H9 (cell line): ENCODE results near the gene IL3. TPM values are rescaled to one million over a fixed set of nuclear protein-coding genes. Genes with fewer than 3 reads are reported as not detected.

Experiments used
- DNase-seq: peaks from one replicate; pipeline ENCODE4 v3.0.0-alpha.2; 2017
- H2AFZ ChIP-seq: one replicate; pipeline ENCODE4 v1.6.1; 2013; ENCODE audit warnings: mild to moderate bottlenecking, low read length, control low read depth, moderate library complexity
- H2AK5ac ChIP-seq: 2 replicates; pipeline ENCODE4 v1.6.1; 2013; ENCODE audit warnings: low read length, control low read depth, mixed read lengths; ENCODE audit not compliant: insufficient read length
- H2BK120ac ChIP-seq: one replicate; pipeline ENCODE4 v1.6.1; 2013; ENCODE audit warnings: low read depth, mild to moderate bottlenecking, low read length, control low read depth, inconsistent platforms; ENCODE audit not compliant: poor library complexity, severe bottlenecking
- H2BK12ac ChIP-seq: 2 replicates; pipeline ENCODE4 v1.6.1; 2013; ENCODE audit warnings: low read length, control low read depth, mixed read lengths, low read depth; ENCODE audit not compliant: insufficient read length
- H2BK15ac ChIP-seq: 2 replicates; pipeline ENCODE4 v1.6.1; 2013; ENCODE audit warnings: low read depth, low read length, control low read depth
- H2BK20ac ChIP-seq: one replicate; pipeline ENCODE4 v1.6.1; 2013; ENCODE audit warnings: low read depth, mild to moderate bottlenecking, low read length, control low read depth, inconsistent platforms; ENCODE audit not compliant: poor library complexity, severe bottlenecking
- H2BK5ac ChIP-seq: 2 replicates; pipeline ENCODE4 v1.6.1; 2013; ENCODE audit warnings: low read length, control low read depth, mixed read lengths; ENCODE audit not compliant: insufficient read length
- H3K14ac ChIP-seq: 2 replicates; pipeline ENCODE4 v1.6.1; 2013; ENCODE audit warnings: low read length, control low read depth; ENCODE audit not compliant: insufficient read depth
- H3K18ac ChIP-seq: 2 replicates; pipeline ENCODE4 v1.6.1; 2013; ENCODE audit warnings: low read depth, mild to moderate bottlenecking, mixed read lengths, low read length, control low read depth; ENCODE audit not compliant: insufficient read length
- H3K23ac ChIP-seq: 2 replicates; pipeline ENCODE4 v1.6.1; 2013; ENCODE audit warnings: low read length, control low read depth, mixed read lengths, low read depth; ENCODE audit not compliant: insufficient read length
- H3K23me2 ChIP-seq: 2 replicates; pipeline ENCODE4 v1.6.1; 2013; ENCODE audit warnings: low read depth, mild to moderate bottlenecking, mixed read lengths, low read length, control low read depth; ENCODE audit not compliant: insufficient read length, poor library complexity, severe bottlenecking
- H3K27ac ChIP-seq: 2 replicates; pipeline ENCODE4 v1.5.1; 2013; ENCODE audit warnings: low read length, control low read depth, mixed read lengths, low read depth; ENCODE audit not compliant: insufficient read length
- H3K27me3 ChIP-seq: 2 replicates; pipeline ENCODE4 v1.6.1; 2013; ENCODE audit warnings: low read length, control low read depth, inconsistent platforms; ENCODE audit not compliant: insufficient read depth
- H3K4ac ChIP-seq: 2 replicates; pipeline ENCODE4 v1.6.1; 2013; ENCODE audit warnings: low read depth, mild to moderate bottlenecking, control low read depth, inconsistent platforms, low read length, moderate library complexity
- H3K4me1 ChIP-seq: 2 replicates; pipeline ENCODE4 v1.6.1; 2013; ENCODE audit warnings: low read length, control low read depth, inconsistent platforms; ENCODE audit not compliant: insufficient read depth
- H3K4me2 ChIP-seq: 2 replicates; pipeline ENCODE4 v1.6.1; 2013; ENCODE audit warnings: low read length, control low read depth, mixed read lengths; ENCODE audit not compliant: insufficient read length, insufficient read depth
- H3K56ac ChIP-seq: 2 replicates; pipeline ENCODE4 v1.6.1; 2013; ENCODE audit warnings: low read depth, mild to moderate bottlenecking, mixed read lengths, low read length, control low read depth; ENCODE audit not compliant: insufficient read length
- H3K79me1 ChIP-seq: 2 replicates; pipeline ENCODE4 v1.6.1; 2013; ENCODE audit warnings: low read depth, mild to moderate bottlenecking, moderate library complexity, low read length, control low read depth, inconsistent platforms; ENCODE audit not compliant: insufficient read depth, poor library complexity, severe bottlenecking
- H3K79me2 ChIP-seq: 2 replicates; pipeline ENCODE4 v1.6.1; 2013; ENCODE audit warnings: low read length, control low read depth, inconsistent platforms; ENCODE audit not compliant: insufficient read depth
- H3K9ac ChIP-seq: 2 replicates; pipeline ENCODE4 v1.6.1; 2013; ENCODE audit warnings: low read length, control low read depth, mixed read lengths; ENCODE audit not compliant: insufficient read length; ENCODE audit errors: extremely low read depth
- H3K9me3 ChIP-seq: one replicate; pipeline ENCODE4 v1.6.1; 2013; ENCODE audit warnings: low read depth, low read length, inconsistent platforms; ENCODE audit not compliant: control insufficient read depth
- H3T11ph ChIP-seq: one replicate; pipeline ENCODE4 v1.6.1; 2013; ENCODE audit warnings: mild to moderate bottlenecking, low read length, control low read depth, inconsistent platforms
- H4K20me1 ChIP-seq: one replicate; pipeline ENCODE4 v1.6.1; 2013; ENCODE audit not compliant: control insufficient read depth, insufficient read length, insufficient read depth
- H4K5ac ChIP-seq: 2 replicates; pipeline ENCODE4 v1.6.1; 2013; ENCODE audit warnings: low read depth, mild to moderate bottlenecking, mixed read lengths, low read length, control low read depth; ENCODE audit not compliant: insufficient read length
- H4K8ac ChIP-seq: replicated peaks from 2 replicates; pipeline ENCODE4 v1.6.1; 2013; ENCODE audit warnings: low read length, control low read depth, mixed read lengths, low read depth; ENCODE audit not compliant: insufficient read length
- H4K91ac ChIP-seq: 2 replicates; pipeline ENCODE4 v1.6.1; 2013; ENCODE audit warnings: low read depth, mild to moderate bottlenecking, moderate library complexity, mixed read lengths, low read length, control low read depth; ENCODE audit not compliant: insufficient read length
- H3K27ac Mint-ChIP-seq, 3 experiments: 2 replicates in 2 of 3; 3 replicates in 1 of 3; pipeline ENCODE4 v1.8.0; 2020 to 2021; ENCODE audit warnings: mixed read lengths in 3 of 3, mild to moderate bottlenecking in 1 of 3, moderate library complexity in 1 of 3
- H3K27me3 Mint-ChIP-seq: 2 replicates; pipeline ENCODE4 v1.8.0; 2021; ENCODE audit warnings: low read depth, mild to moderate bottlenecking, moderate library complexity, mixed read lengths
- H3K36me3 Mint-ChIP-seq, 3 experiments: 2 replicates in 2 of 3; 3 replicates in 1 of 3; pipeline ENCODE4 v1.8.0; 2020 to 2021; ENCODE audit warnings: low read depth in 3 of 3, mixed read lengths in 3 of 3; ENCODE audit not compliant: insufficient read depth in 1 of 3
- H3K4me1 Mint-ChIP-seq, 2 experiments: 2 replicates each; pipeline ENCODE4 v1.8.0; 2020; ENCODE audit warnings: mixed read lengths in 2 of 2
- H3K4me3 Mint-ChIP-seq, 2 experiments: 2 replicates in 1 of 2; 3 replicates in 1 of 2; pipeline ENCODE4 v1.8.0; 2020 to 2021; ENCODE audit warnings: mild to moderate bottlenecking in 2 of 2, mixed read lengths in 2 of 2, moderate library complexity in 1 of 2
- H3K9me3 Mint-ChIP-seq, 2 experiments: 2 replicates in 1 of 2; 3 replicates in 1 of 2; pipeline ENCODE4 v1.8.0; 2020; ENCODE audit warnings: mild to moderate bottlenecking in 2 of 2, mixed read lengths in 2 of 2, moderate library complexity in 1 of 2
- WGBS: extraction: QIAGEN DNeasy Blood & Tissue Kit; methylation state at CpG from one replicate; pipeline ENCODE4 v1.1.7; 2013; ENCODE audit warnings: missing lambda C conversion rate, low lambda C conversion rate, mixed read lengths; ENCODE audit not compliant: insufficient read length; ENCODE audit errors: extremely low coverage; 5-methylcytosine and 5-hydroxymethylcytosine counted together
- total RNA-seq: library from RNA; stranded (reverse); gene quantifications from 2 replicates; pipeline ENCODE4 v1.2.1, GENCODE V29; 2021
- TF ChIP-seq, protein P1 (sequence below): fragments of 200-600 bp; sonication (generic); conservative IDR thresholded peaks from 3 replicates; pipeline ENCODE4 v1.8.0; 2021; ENCODE audit warnings: antibody characterized with exemption, mild to moderate bottlenecking

Gene IL3
- total RNA-seq, 1 experiment from 2014 or later, result not detected

- Histone ChIP-seq H3K18ac (no peak overlapping the region), H3K27me3 (no peaks in the 10 kb centered on the region), H3K56ac (no peak overlapping the region), H3K14ac (no peak overlapping the region), H3K79me2 (no peaks in the 10 kb centered on the region), H3K23me2 (no peaks in the 10 kb centered on the region), H2BK12ac (no peak overlapping the region), H4K20me1 (no peaks in the 10 kb centered on the region), H2BK120ac (no peak overlapping the region), H2AFZ (no peak overlapping the region), H3K23ac (no peak overlapping the region), H3T11ph (no peak overlapping the region), H3K4me1 (no peaks in the 10 kb centered on the region), H3K9ac (no peak overlapping the region), H3K79me1 (no peaks in the 10 kb centered on the region), H2BK5ac (no peak overlapping the region), H3K4me2 (no peak overlapping the region), H4K8ac (no peak overlapping the region), H3K27ac (no peak overlapping the region), H2AK5ac (no peak overlapping the region), H4K91ac (no peak overlapping the region), H2BK20ac (no peak overlapping the region), H3K4ac (no peak overlapping the region), H4K5ac (no peak overlapping the region), H2BK15ac (no peak overlapping the region), H3K9me3 (no peaks in the 10 kb centered on the region)
- TF ChIP-seq, protein P1, sequence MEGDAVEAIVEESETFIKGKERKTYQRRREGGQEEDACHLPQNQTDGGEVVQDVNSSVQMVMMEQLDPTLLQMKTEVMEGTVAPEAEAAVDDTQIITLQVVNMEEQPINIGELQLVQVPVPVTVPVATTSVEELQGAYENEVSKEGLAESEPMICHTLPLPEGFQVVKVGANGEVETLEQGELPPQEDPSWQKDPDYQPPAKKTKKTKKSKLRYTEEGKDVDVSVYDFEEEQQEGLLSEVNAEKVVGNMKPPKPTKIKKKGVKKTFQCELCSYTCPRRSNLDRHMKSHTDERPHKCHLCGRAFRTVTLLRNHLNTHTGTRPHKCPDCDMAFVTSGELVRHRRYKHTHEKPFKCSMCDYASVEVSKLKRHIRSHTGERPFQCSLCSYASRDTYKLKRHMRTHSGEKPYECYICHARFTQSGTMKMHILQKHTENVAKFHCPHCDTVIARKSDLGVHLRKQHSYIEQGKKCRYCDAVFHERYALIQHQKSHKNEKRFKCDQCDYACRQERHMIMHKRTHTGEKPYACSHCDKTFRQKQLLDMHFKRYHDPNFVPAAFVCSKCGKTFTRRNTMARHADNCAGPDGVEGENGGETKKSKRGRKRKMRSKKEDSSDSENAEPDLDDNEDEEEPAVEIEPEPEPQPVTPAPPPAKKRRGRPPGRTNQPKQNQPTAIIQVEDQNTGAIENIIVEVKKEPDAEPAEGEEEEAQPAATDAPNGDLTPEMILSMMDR, result no peak
- Mint-ChIP-seq H3K27ac (no peak overlapping the region), H3K36me3 (no peaks in the 10 kb centered on the region), H3K27me3 (peaks cover 11% of the 10 kb centered on the region), H3K4me3 (no peak overlapping the region), H3K9me3 (no peaks in the 10 kb centered on the region), H3K4me1 (peaks cover 0 to 6% of the 10 kb centered on the region in 2 experiments; a peak in 2 of 4 replicates)
- WGBS, result no CpG with 5 or more reads among the region's 4 CpGs
- DNase-seq, result no peak
Observed at GRCh38 chr5:132017316-132017715, 43.1 kb upstream of the IL3 start.
